Stimulated activated CD4-positive, alpha-beta T cell treated with anti-CD3 and anti-CD28 coated beads, Interleukin-15, amount 100 ng/mL, for 48 hours (primary cell): Measurements from ENCODE around the gene ANXA11.

Experiments
- DNase-seq, 2 donors: peaks; one replicate each; pipeline ENCODE4 v3.0.0-alpha.2; 2020; ENCODE audit warnings: low read depth in 2 of 2

ANXA11 gene

DNA sequence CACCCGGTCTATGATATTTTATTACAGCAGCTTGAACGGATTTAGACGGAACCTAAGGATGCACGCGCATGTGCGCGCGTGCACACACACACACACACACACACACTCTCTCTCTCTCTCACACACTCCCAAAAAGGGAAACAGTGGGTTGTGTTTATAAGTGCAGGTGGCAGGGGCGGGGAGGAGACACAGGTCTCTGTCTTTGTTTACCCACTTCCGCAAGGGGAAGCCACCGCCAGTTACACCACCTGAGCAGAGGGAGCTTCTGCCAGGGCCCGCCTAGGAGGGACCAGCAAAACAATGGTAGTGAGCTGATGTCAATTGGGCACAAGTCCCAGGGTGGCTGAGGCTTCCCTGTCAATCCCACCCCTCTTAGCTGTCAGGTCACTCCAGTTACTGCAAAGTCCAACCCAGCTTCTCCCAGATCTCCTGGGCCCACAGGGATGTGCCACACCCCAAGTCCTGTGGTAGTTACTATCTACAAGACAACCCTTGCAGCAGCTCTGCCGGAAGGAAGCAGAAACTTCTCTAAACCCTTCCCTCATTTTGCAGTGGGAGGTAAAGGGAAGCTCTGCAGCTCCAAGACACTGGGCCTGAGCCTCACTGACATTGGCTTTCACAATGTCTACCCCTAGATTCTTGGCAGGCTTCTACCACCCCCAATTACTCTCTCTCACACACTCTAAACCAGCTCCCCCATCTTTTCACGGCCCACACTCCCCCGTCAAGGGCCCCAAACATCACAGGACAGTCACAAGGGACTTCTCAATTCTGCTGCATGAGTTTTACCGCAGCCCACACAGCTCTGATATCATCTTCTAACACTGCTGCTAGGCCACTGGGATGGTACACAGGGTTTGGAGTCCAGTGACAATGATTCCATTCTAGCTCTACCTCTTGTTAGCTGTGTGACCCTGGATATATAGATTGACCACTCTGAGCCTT, 17.6 kb downstream of the ANXA11 start:
- DNase-seq, result peak; percentile 46 to 52

DNA sequence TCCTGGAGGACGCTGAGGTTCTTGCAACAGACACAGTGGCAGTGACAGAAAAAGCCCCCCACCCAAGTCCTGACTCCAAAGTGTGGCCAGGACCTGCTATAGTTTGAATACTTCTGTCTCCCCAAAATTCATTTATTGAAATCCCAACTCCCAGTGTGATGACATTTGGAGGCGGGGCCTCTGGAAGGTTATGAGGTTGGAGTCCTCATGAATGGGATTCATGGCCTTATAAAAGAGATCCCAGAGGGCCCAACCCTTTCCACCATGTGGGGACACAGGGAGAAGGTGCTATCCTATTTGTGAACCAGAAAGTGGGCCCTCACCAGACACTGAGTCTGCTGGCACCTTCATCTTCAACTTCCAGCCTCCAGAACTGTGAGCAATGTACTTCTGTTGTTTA, 18.3 kb downstream of the ANXA11 start:
- DNase-seq, result no peak

DNA sequence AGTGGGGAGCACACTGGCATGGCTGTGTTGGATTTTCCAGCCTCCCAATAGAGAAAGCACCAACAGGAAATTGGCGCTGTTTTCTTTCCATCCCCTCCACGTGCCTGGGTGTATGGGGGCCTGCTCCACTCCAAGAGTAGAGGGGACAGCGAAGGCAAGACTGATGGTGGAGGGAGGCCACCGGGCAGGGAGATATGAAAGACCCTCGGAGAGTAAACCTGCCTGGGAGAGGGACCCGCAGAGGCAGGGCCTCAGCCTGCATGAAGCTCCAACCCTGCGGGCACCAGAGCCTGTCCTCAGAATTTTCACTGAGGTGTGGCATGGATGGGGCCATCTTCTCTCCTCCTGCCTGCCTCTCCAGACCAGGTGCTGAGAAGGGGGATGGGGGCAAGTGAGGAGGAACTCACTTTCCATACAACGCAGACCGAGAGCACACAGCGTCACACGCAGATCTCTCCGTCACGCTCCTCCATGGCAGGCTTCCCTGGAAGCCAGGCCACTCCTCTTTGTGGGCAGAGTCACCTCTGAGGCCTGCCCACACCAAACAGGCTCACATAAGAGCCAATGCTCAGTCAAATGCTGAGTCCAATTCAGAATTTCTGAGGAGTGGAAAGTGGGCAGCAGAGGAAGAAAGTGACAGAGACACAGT, 18.8 kb downstream of the ANXA11 start:
- DNase-seq, result peak; percentile 23 to 48

DNA sequence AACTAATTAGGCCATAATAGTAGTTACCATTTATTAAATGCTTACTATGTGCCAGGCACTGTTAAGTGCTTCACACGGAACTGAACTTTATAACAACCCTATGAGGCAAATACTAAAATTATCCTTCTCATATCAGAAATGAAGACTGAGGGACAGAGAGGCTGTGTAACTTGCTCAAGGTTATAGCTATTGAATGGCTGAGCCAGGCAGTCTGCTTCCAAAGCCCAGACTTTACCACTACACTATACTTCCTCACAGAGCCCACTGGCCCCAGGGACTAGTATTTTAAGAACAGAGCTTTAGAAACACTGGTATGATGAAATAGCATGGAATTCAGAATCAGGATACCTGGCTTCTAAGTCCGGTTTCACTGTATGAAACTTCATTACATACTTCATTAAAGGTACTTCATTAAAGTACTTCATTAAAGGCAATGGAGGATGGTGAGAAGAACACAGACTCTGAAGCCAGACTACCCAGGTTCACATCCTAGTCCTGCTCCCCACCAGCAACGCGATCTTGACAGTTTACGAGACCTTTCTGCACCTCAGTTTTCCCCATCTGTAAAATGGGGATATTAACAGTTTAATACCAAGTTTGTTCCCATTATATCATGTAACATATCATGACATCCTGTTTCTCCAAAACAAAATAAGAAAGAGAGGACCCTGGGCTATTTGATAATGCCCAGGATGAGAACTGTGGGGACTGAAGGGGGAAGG, 19.6 kb downstream of the ANXA11 start:
- DNase-seq, result no peak

DNA sequence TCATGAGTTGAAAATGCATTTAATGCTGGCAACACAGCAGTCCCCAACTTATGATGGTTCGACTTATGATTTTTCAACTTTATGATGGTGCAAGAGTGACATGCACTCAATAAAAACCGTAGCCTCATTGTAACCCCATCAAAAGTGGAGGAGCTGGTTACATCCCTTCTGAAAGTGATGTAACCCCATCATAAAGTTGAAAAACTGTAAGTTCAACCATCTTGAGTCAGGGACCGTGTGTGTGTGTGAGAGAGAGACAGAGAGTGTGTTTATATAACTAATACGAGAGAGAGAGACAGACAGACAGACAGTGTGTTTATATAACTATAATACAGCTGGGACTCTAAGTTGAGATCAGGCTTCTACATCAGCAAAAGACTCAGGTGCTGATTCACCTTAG, 21.0 kb downstream of the ANXA11 start:
- DNase-seq, result no peak

DNA sequence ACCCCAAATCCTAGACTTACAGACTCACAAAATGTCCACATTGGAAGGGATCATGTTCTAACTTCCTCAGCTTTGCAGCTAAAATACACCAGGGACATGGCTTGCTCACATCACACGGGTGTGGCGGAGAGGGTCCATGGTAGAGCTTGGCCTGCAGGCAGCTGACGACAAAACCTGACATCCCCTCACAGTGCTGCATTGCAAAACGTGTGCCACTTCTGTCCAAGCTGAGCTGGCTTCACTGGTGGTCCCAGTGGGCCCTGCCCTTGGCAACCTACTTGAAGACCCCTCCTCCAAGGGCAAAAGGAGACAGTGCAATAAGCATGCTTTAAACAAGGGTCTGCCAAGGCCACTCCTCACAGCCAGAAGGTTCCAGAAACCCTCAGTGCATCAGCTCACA, 21.9 kb downstream of the ANXA11 start:
- DNase-seq, result no peak

DNA sequence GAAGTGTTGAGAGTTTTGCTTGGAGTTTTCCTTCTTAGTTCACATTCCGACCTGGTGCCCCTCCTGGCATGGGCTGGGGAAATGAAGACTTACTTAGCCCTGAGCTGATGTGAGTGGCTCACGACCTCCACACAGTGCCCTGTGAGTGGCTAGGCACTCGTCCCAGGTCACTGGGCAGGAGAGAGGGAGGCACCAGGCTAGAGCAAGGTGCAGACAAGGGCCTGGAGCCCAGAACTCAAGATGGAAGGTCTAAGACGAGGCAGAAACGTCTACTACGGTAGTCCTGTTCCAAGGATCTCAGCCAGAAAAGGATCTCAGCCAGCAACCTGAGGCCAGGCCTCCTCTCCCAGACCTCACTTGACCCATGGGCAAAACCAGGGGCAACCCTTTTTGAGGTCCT, 22.4 kb downstream of the ANXA11 start:
- no peak for DNase-seq

DNA sequence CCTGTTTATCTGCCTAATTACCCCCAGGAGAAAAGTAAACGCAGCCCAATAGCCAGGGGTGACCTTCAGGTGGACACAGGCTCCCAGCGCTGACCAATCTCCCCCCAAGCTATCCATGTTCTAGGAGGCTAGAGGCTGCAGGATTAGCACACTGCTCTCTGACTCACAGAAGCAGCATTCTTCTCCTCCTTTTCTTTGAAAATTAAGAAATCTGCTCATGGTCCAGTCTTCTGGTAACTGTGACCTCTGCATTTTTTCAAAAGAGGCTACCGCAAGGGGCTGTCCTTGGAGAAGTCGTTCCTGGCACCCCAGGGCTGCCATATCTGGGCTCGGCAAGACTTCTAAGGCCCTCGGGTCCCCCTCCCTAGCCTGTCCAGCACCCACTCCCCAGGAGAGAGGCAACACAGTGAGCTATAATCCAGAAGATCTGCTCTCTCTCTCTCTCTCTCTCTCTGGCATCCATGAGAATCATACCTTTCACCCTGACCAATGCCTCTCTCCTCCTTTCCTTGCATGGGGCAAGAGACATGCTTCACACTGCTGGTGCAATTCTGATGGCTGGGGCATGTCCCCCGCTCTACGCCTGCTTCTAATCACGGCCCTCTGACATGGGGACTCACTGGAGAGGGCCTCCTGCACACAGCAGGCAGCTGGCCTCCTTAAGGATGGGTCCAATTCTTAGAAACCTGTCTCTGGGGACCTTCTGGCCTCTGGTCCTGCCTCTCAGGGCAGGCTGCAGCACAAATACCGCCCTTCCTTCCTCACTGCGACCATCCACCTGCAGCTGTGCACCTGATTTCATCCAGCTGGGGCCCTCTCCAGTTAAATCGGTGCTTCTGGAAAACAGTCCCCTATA, 27.3 kb downstream of the ANXA11 start:
- no peak for DNase-seq

DNA sequence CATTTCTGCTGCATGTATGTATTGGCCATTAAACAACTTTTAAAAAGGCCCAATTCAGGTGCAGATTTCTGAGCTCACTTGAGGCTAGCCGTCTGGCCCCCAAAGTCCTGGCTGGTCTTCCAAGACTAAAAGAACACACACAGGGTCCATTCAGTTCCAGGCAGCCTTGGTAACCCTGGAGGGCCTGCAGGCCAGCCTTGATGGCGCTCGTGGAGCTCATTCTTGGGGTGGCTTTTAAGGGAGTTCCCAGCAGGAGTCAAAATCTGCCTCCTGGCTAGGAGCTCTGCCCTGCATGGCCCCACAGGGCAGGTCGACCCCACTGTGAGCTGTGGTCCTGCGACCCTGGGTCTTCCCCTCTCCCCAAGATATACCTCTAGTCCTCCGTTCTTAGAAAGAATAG, 28.8 kb downstream of the ANXA11 start:
- no peak for DNase-seq

DNA sequence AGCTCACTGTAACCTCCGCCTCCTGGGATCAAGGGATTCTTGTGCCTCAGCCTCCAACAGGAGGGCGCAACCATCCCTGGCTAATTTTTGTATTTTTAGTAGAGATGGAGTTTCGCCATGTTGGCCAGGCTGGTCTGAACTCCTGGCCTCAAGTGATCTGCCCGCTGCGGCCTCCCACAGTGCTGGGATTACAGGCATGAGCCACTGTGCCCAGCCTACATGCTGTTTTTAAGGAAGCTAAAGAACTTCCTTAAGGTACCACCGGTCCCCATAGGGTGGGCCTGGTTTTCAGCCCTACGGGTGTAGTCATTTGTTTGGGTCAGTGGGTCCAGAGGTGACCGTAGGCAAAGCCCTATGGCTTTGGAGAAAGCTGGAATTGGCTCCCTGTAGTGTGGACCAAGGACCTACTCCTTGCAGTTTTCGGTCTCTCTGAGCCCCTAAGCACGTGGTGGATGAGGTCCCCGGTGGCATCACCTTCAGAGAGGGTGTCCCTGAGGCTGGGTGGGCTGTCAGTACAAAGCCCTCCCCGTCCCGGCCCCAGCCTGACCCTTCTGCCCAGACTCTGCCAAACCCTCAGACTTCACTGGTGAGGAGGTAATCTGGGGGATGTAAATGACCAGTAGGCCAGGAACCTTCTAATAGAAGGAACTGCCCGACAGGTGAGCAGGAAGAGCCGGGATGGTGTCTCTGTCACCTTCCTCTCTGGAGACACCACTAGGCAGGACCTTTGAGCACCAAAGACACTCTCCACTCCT, 30.5 kb downstream of the ANXA11 start:
- no peak for DNase-seq

DNA sequence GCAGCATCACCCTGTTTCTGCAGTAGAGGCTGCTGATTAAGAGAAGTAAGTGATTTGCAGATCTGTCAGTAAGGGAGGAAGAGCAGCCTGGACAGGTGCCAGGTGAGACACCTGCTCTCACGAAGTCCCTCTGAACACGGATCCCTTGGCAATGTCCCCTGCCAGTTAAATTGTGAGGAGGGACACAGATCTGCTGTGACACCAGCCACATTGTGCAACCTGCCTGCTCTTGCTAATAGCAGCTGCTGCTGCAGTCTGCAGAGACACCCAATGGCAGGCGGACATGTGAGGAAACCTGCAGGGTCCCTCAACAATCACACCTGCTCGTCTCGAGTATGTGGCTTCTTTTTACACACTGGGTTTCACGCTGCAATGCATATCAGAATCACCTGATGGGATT, 31.9 kb downstream of the ANXA11 start:
- no peak for DNase-seq

DNA sequence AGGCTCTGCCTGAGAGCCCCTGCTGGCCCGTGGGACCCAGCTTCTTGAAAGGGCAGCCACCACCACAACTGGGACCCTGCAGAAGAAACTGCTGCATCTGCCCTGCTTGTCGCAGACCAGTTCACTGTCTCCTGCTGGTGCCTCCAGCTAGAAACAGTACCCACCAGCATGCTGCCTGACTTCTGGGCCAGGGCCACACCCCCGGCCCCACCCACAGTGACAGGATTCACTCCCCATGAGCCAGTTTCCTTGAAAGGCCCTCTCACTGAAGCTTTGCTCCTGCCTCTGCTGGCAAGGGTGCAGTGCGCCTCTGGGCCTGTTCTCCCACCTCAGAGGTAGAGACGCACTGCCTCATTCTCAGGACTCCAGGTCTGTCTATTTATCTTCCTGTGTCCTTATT, 32.4 kb downstream of the ANXA11 start:
- DNase-seq, result no peak

DNA sequence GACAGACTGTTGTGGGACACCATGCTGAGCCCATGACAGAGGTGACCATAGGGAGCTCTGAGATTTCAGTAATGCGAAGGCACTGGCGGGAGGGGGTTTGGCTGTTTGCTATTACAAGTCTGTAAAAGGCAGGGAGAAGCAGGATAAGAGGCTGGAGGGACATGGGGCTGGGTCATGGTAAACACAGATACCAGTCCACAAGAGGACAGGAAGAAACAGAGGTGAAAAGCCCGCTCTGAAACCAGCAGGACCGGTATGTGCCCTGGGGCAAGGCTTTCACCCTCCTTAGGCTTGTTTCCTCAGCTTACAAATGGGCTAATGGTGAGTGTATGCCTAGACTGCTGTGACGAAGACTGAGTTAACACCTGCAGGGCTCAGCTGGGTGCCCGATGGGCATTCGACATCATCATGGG, 34.1 kb downstream of the ANXA11 start:
- no peak for DNase-seq

DNA sequence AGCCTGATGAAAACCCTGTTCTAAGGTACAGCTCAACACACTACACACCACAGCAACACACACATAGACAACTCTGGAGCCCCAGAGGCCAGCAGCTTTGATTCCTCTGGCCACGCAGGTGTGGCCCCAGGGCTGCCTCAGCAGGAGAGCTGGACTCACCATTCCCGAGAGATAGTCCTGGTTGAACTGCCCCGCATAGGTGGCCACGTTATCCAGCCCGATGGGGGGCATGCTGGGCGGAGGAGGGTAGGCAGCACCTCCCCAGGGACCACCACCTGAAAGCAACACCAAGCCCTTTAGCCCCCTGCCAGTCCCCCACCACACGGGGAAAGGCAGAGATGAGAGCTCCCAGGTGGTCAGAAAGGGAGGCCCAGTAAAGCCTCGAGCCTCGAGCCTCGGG, 34.7 kb downstream of the ANXA11 start:
- no peak for DNase-seq

DNA sequence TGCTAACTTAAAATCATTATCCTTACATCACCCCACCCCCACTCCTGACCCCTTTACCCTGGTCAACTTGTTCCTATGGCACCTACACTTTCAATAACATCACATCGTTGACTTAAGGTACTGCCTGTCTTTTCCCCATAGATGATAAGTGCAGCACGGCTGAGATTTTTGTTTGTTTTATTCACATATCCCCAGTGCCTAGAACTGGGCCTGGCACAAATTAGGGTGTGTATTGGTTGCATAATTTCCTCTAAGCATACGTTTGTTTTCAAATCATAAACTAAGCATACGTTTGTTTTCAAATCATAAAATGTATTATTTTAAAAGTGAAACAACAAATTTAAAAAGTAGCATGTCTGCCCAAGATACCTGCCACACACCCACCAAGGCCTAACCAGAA, 35.3 kb downstream of the ANXA11 start:
- no peak for DNase-seq

DNA sequence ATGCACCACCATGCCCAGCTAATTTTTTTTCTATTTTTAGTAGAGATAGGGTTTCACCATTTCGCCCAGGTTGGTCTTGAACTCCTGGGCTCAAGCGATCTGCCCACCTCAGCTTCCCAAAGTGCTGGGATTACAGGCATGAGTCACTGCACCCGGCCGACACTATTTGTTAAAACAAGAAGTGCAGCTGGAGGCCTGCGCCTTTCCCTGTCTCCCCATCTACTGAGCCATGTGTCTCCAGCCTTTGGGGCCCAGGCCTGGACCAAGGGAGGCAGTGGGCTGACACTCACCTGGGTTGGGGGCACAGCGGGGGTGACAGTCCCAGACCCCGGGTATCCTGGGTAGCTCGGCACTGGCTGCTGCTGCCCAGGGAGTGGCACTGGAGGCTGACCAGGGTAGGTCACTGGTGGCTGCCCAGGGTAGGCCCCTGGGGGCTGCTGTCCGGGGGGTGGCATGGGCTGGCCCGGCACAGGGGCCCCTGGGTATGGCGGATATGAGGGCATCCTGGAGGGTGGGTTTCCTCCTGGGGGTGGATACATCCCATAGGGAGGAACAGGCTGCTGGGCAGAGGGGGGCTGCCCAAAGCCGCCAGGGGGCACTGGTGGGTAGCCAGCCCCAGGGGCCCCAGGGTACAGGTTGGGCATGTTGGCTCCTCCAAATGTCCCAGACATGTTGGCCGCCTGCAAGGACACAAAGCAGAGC, 36.5 kb downstream of the ANXA11 start:
- DNase-seq, result no peak

DNA sequence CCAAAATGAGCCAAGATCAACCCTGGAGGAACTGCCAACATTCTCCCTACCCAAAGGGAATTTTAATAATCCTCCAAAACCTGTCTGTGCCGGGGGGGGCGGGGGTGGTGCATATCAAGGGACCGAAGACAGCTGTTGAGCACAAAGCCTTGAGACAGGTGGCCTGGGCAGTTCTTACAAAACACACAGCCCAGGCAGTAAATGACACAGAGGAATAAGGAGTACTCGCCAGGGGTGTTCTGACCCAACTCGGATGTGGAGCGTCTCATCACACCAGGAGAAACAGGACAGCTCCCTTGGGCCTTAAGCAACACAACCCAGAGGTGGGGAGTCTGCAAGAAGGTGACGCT, 37.2 kb downstream of the ANXA11 start:
- DNase-seq, result no peak

DNA sequence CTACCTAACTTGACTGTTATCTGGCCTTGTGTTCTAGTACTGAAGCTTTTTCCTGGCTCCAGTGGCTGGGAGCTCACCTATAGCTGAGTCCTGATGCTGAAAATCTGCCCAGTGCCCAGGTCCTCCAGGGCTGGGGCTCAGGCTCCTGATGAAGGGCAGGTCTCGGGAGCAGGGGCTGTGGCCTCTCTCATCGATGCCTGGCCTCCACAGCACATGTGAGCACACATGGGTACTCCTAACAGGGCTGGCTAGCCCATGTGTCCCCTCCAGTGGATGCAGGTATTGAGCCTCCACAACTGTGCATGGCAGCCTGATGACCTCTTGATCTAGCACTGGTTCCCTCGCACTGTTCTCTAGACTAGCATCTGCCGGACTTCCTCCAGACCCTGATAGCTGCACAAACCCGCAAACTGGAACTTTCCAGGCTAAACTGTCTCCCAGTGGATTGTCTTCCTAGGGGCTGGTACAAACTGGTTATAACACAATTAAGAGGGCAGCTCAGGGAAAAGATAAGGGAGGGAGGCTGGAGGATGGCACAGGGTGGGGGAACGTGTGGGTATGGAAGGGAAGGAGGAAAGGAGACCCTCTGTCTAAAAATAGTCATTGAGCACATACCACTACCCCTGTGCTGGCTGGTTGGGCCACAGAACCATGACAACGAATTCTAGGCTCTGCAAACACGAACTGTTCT, 37.7 kb downstream of the ANXA11 start:
- DNase-seq, result no peak

DNA sequence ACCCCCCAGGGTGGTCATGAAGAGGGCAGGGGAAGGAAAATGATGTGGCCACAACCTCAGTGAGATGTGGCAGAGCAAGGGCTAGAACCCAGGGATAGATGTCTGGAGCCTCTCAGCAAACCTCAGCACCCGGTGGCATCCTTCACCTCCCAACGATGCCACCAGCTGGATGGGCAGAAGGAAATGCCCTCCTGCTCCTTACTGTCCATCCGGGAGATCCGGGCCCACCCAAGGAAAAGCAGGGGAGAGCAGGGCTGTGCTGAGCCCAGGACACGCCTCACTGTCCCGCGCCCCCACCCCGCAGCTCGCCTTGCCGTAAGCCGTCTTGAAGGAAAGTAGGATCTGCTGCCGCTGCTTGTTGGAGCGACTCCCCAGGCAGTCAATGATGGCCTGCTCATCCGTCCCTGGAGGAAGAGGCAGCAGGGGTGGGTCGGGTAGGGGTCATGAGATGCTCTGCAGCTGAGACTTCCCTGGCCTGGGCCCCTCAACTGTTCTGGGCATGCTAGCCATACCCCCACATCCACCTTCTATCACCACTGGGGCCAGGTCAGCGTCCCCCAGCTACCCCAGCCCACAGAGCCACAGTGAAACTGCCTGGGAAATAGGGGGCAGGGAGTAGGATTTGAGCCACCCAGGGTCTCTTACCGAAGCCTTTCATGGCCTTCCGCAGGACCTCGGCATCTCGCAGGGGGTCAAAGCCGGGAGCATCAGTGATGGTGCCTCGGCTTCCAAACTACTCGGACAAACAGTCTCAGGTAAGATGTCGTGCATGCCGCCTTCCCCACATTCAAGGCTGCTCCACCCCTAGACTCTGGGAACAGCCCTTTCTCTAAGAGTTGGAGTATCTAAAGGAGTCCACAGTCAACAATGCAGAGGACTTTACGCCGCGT, 38.5 kb downstream of the ANXA11 start:
- no peak for DNase-seq
